Mammary epithelial cell (primary cell): ENCODE results near the gene HDAC9.

Experiments used
- EZH2 ChIP-seq: IDR thresholded peaks from 2 replicates; pipeline ENCODE4 v1.6.1; 2012; ENCODE audit warnings: low read length, inconsistent platforms, borderline replicate concordance
- TF ChIP-seq, protein P1 (sequence below), 2 donors: IDR thresholded peaks in 1 of 2; conservative IDR thresholded peaks in 1 of 2; 2 replicates each; pipeline ENCODE4 v1.5.1; 2011 to 2012; ENCODE audit warnings: inconsistent platforms in 2 of 2, low read length in 2 of 2, mild to moderate bottlenecking in 2 of 2, control low read depth in 1 of 2, low read depth in 1 of 2; ENCODE audit not compliant: insufficient read depth in 1 of 2; ENCODE audit errors: extremely low read depth in 1 of 2

GRCh38 chr7:18619311-18619710 is 123.8 kb downstream of the HDAC9 start:
- TF ChIP-seq, protein P1, sequence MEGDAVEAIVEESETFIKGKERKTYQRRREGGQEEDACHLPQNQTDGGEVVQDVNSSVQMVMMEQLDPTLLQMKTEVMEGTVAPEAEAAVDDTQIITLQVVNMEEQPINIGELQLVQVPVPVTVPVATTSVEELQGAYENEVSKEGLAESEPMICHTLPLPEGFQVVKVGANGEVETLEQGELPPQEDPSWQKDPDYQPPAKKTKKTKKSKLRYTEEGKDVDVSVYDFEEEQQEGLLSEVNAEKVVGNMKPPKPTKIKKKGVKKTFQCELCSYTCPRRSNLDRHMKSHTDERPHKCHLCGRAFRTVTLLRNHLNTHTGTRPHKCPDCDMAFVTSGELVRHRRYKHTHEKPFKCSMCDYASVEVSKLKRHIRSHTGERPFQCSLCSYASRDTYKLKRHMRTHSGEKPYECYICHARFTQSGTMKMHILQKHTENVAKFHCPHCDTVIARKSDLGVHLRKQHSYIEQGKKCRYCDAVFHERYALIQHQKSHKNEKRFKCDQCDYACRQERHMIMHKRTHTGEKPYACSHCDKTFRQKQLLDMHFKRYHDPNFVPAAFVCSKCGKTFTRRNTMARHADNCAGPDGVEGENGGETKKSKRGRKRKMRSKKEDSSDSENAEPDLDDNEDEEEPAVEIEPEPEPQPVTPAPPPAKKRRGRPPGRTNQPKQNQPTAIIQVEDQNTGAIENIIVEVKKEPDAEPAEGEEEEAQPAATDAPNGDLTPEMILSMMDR (conservative IDR thresholded peaks at IDR 0.05 in 1 of 2, IDR thresholded peaks at IDR 0.05 in 1 of 2; ENCODE audit: extremely low read depth in 1 of 2, insufficient read depth in 1 of 2, low read depth in 1 of 2, low read length in 2 of 2) = no peak
- TF ChIP-seq EZH2 = no peak
